H1 (cell line): Measurements from ENCODE around the gene MPDU1. TPM values are rescaled to one million over a fixed set of nuclear protein-coding genes. Genes with fewer than 3 reads are reported as not detected.

Source experiments
- CTCF ChIA-PET: fragments of 300-600 bp; sonication (Branson Sonifier 250); formaldehyde crosslinking; loops from one replicate; lab custom pipeline; 2021; ENCODE audit not compliant: partially characterized antibody; lab: Charles Lee
- POLR2A ChIA-PET: fragments of 300-600 bp; sonication (Branson Sonifier 250); formaldehyde crosslinking; loops from one replicate; lab custom pipeline; 2021; ENCODE audit warnings: inconsistent platforms; ENCODE audit not compliant: partially characterized antibody; lab: Charles Lee
- DNase-seq, 2 experiments: peaks; one replicate each; pipeline versions ENCODE4 v3.0.0 to v3.0.0-alpha.2; 2010 to 2022; ENCODE audit warnings: low spot score in 2 of 2, low read depth in 1 of 2, mixed read lengths in 1 of 2
- FAIRE-seq: peaks from 2 replicates; lab custom pipeline; 2011; peaks lifted over from hg19 to GRCh38; lab: Jason Lieb, UNC
- H2AFZ ChIP-seq: 2 replicates; pipeline ENCODE4 v1.8.1; 2012; ENCODE audit warnings: low read length, inconsistent platforms
- H2AK5ac ChIP-seq: 2 replicates; pipeline ENCODE4 v1.6.1; 2013; ENCODE audit warnings: low read depth, low read length
- H2BK120ac ChIP-seq: replicated peaks from 2 replicates; pipeline ENCODE3; 2013; ENCODE audit warnings: low read depth, low read length, inconsistent platforms
- H2BK12ac ChIP-seq: 2 replicates; pipeline ENCODE4 v1.6.1; 2013; ENCODE audit warnings: low read depth, low read length
- H2BK15ac ChIP-seq: 2 replicates; pipeline ENCODE4 v1.6.1; 2013; ENCODE audit warnings: low read length
- H2BK20ac ChIP-seq: 2 replicates; pipeline ENCODE4 v1.6.1; 2013; ENCODE audit warnings: low read length
- H2BK5ac ChIP-seq: 2 replicates; pipeline ENCODE4 v1.6.1; 2013; ENCODE audit warnings: low read depth, low read length
- H3K14ac ChIP-seq: 2 replicates; pipeline ENCODE4 v1.6.1; 2013; ENCODE audit warnings: inconsistent platforms; ENCODE audit not compliant: insufficient read length
- H3K18ac ChIP-seq: 2 replicates; pipeline ENCODE4 v1.6.1; 2013; ENCODE audit warnings: low read length; ENCODE audit errors: extremely low read depth
- H3K23ac ChIP-seq: 2 replicates; pipeline ENCODE4 v1.6.1; 2013; ENCODE audit warnings: inconsistent platforms; ENCODE audit not compliant: insufficient read length
- H3K23me2 ChIP-seq: 2 replicates; pipeline ENCODE4 v1.6.1; 2013; ENCODE audit warnings: low read depth, low read length
- H3K27ac ChIP-seq: 2 replicates; pipeline ENCODE4 v1.6.1; 2011; ENCODE audit warnings: low read depth, low read length, inconsistent platforms
- H3K27me3 ChIP-seq, 4 experiments: replicated peaks in 1 of 4; 1 replicate in 1 of 4; 2 replicates in 3 of 4; pipeline versions ENCODE4 v1.6.1 to v1.8.1; 2011 to 2013; ENCODE audit warnings: low read length in 3 of 4, mild to moderate bottlenecking in 3 of 4, inconsistent platforms in 2 of 4, mixed read lengths in 2 of 4, moderate library complexity in 1 of 4; ENCODE audit not compliant: control insufficient read depth in 3 of 4, insufficient read depth in 3 of 4; ENCODE audit errors: extremely low read depth in 1 of 4
- H3K36me3 ChIP-seq, 4 experiments: 2 replicates each; pipeline versions ENCODE4 v1.6.1 to v1.8.1; 2011 to 2013; ENCODE audit warnings: mild to moderate bottlenecking in 4 of 4, low read length in 3 of 4, moderate library complexity in 2 of 4, control low read depth in 1 of 4, inconsistent platforms in 1 of 4; ENCODE audit not compliant: insufficient read depth in 4 of 4, control insufficient read depth in 2 of 4
- H3K4ac ChIP-seq: replicated peaks from 2 replicates; pipeline ENCODE3; 2013; ENCODE audit warnings: low read length, low read depth, mixed read lengths, inconsistent platforms; ENCODE audit not compliant: insufficient read length
- H3K4me1 ChIP-seq, 4 experiments: replicated peaks in 1 of 4; 1 replicate in 1 of 4; 2 replicates in 3 of 4; pipeline versions ENCODE4 v1.6.1 to v1.8.1; 2011 to 2013; ENCODE audit warnings: low read length in 3 of 4, inconsistent platforms in 2 of 4, mixed read lengths in 1 of 4; ENCODE audit not compliant: insufficient read depth in 4 of 4, control insufficient read depth in 3 of 4
- H3K4me2 ChIP-seq, 2 experiments: 2 replicates each; pipeline versions ENCODE4 v1.6.1 to v1.8.1; 2011 to 2013; ENCODE audit warnings: low read depth in 2 of 2, low read length in 2 of 2, control low read depth in 1 of 2, inconsistent platforms in 1 of 2, mild to moderate bottlenecking in 1 of 2; ENCODE audit not compliant: insufficient read depth in 1 of 2
- H3K4me3 ChIP-seq, 4 experiments: fragments of 200-600, 300-600 bp in 1 of 4; sonication (generic), shearing (Covaris generic), sonication (Bioruptor Twin) in 1 of 4; 2 replicates each; pipeline versions ENCODE4 v1.5.1 to v1.8.1; 2011 to 2016; ENCODE audit warnings: low read length in 4 of 4, low read depth in 3 of 4, control low read depth in 2 of 4, inconsistent platforms in 2 of 4, mild to moderate bottlenecking in 2 of 4, mixed read lengths in 1 of 4, moderate library complexity in 1 of 4; ENCODE audit not compliant: insufficient read depth in 2 of 4; ENCODE audit errors: extremely low read depth in 1 of 4
- H3K56ac ChIP-seq: replicated peaks from 2 replicates; pipeline ENCODE3; 2013; ENCODE audit warnings: low read depth, mild to moderate bottlenecking, mixed read lengths, low read length, inconsistent platforms; ENCODE audit not compliant: insufficient read length
- H3K79me1 ChIP-seq: 2 replicates; pipeline ENCODE4 v1.6.1; 2013; ENCODE audit warnings: low read depth, low read length, control low read depth
- H3K79me2 ChIP-seq, 2 experiments: 2 replicates each; pipeline versions ENCODE4 v1.6.1 to v1.8.1; 2012 to 2013; ENCODE audit warnings: low read length in 2 of 2, mild to moderate bottlenecking in 2 of 2, inconsistent platforms in 1 of 2; ENCODE audit not compliant: insufficient read depth in 2 of 2, control insufficient read depth in 1 of 2
- H3K9ac ChIP-seq, 4 experiments: replicated peaks in 1 of 4; 1 replicate in 1 of 4; 2 replicates in 3 of 4; pipeline versions ENCODE4 v1.6.1 to v1.8.1; 2011 to 2013; ENCODE audit warnings: low read depth in 3 of 4, low read length in 3 of 4, control low read depth in 2 of 4, mild to moderate bottlenecking in 2 of 4, moderate library complexity in 2 of 4, inconsistent platforms in 1 of 4; ENCODE audit errors: extremely low read depth in 1 of 4
- H3K9me3 ChIP-seq, 2 experiments: 2 replicates each; pipeline versions ENCODE4 v1.6.1 to v1.8.1; 2012 to 2013; ENCODE audit warnings: mild to moderate bottlenecking in 2 of 2, moderate library complexity in 2 of 2, control low read depth in 1 of 2, inconsistent platforms in 1 of 2, low read depth in 1 of 2, low read length in 1 of 2, mixed read lengths in 1 of 2; ENCODE audit not compliant: insufficient read depth in 2 of 2
- H4K20me1 ChIP-seq, 2 experiments: replicated peaks in 1 of 2; 2 replicates each; pipeline versions ENCODE3 to v1.8.1; 2011 to 2013; ENCODE audit warnings: inconsistent platforms in 2 of 2, low read length in 2 of 2, mild to moderate bottlenecking in 1 of 2; ENCODE audit not compliant: insufficient read depth in 2 of 2, control insufficient read depth in 1 of 2
- H4K5ac ChIP-seq: 2 replicates; pipeline ENCODE4 v1.6.1; 2013; ENCODE audit warnings: low read length, low read depth, mixed read lengths, inconsistent platforms; ENCODE audit not compliant: insufficient read length
- H4K8ac ChIP-seq: 2 replicates; pipeline ENCODE4 v1.8.0; 2013; ENCODE audit warnings: mild to moderate bottlenecking, moderate library complexity, low read length, inconsistent platforms; ENCODE audit not compliant: insufficient read depth; ENCODE audit errors: extremely low read depth
- H4K91ac ChIP-seq: replicated peaks from 2 replicates; pipeline ENCODE3; 2013; ENCODE audit warnings: low read length, mixed read lengths, inconsistent platforms; ENCODE audit not compliant: insufficient read length
- CBX8 ChIP-seq: fragments of 300-800, 300-1000 bp; sonication (generic); IDR thresholded peaks from 2 replicates; pipeline ENCODE4 v1.7.1; 2016; ENCODE audit warnings: low read depth, low read length, borderline replicate concordance
- CHD2 ChIP-seq: IDR thresholded peaks from 2 replicates; pipeline ENCODE4 v1.6.1; 2012; ENCODE audit warnings: low read length, improper control_type of control experiment
- EP300 ChIP-seq, 2 experiments: IDR thresholded peaks; 1 replicate in 1 of 2; 2 replicates in 1 of 2; pipeline ENCODE4 v1.6.1; 2011 to 2012; ENCODE audit warnings: low read depth in 2 of 2, low read length in 2 of 2, mild to moderate bottlenecking in 2 of 2, borderline replicate concordance in 1 of 2, inconsistent platforms in 1 of 2, moderate library complexity in 1 of 2
- FOSL1 ChIP-seq: IDR thresholded peaks from 2 replicates; pipeline ENCODE4 v1.6.1; 2011; ENCODE audit warnings: mild to moderate bottlenecking, low read depth, low read length, moderate library complexity; ENCODE audit not compliant: insufficient read depth
- GABPA ChIP-seq: IDR thresholded peaks from 2 replicates; pipeline ENCODE4 v1.6.1; 2011; ENCODE audit warnings: mild to moderate bottlenecking, low read length, moderate library complexity, borderline replicate concordance; ENCODE audit not compliant: insufficient read depth
- KDM4A ChIP-seq: IDR thresholded peaks from one replicate; pipeline ENCODE4 v1.7.1; 2012; ENCODE audit warnings: low read depth, mild to moderate bottlenecking, moderate library complexity, low read length, inconsistent platforms; ENCODE audit not compliant: severe bottlenecking
- MAX ChIP-seq: IDR thresholded peaks from 2 replicates; pipeline ENCODE4 v1.6.1; 2012; ENCODE audit warnings: inconsistent platforms
- NANOG ChIP-seq: IDR thresholded peaks from 2 replicates; pipeline ENCODE4 v1.6.1; 2011; ENCODE audit warnings: low read length, low read depth, mild to moderate bottlenecking, inconsistent platforms; ENCODE audit not compliant: insufficient read depth, poor library complexity, severe bottlenecking
- NRF1 ChIP-seq: IDR thresholded peaks from 2 replicates; pipeline ENCODE4 v1.6.1; 2011; ENCODE audit warnings: mild to moderate bottlenecking, low read depth, low read length, improper control_type of control experiment
- SP1 ChIP-seq: IDR thresholded peaks from 2 replicates; pipeline ENCODE4 v1.6.1; 2011; ENCODE audit warnings: low read depth, low read length
- SP2 ChIP-seq: IDR thresholded peaks from 2 replicates; pipeline ENCODE4 v1.6.1; 2012; ENCODE audit warnings: mild to moderate bottlenecking, low read length, inconsistent platforms
- SP4 ChIP-seq: IDR thresholded peaks from 2 replicates; pipeline ENCODE4 v1.6.1; 2012; ENCODE audit warnings: low read length, inconsistent platforms
- TBP ChIP-seq: IDR thresholded peaks from 2 replicates; pipeline ENCODE4 v1.6.1; 2011; ENCODE audit warnings: low read depth, low read length, improper control_type of control experiment
- YY1 ChIP-seq: IDR thresholded peaks from 2 replicates; pipeline ENCODE4 v1.6.1; 2011; ENCODE audit warnings: low read depth, mild to moderate bottlenecking, low read length
- WGBS, 2 experiments: shearing (Covaris generic) in 1 of 2; methylation state at CpG; one replicate each; pipeline versions ENCODE4 v1.1.6 to v1.1.7; 2013 to 2015; ENCODE audit warnings: low lambda C conversion rate in 2 of 2, mixed read lengths in 2 of 2, inconsistent platforms in 1 of 2, low coverage in 1 of 2, missing lambda C conversion rate in 1 of 2; ENCODE audit not compliant: insufficient replicate concordance in 2 of 2, insufficient coverage in 1 of 2, insufficient read length in 1 of 2; ENCODE audit errors: extremely low coverage in 1 of 2, missing lambda C conversion rate in 1 of 2; 5-methylcytosine and 5-hydroxymethylcytosine counted together
- polyA plus RNA-seq, 7 experiments: library from polyadenylated mRNA; depleted of rRNA in 3 of 7; stranded (reverse) in 5 of 7; unstranded in 2 of 7; fragments of >200 nt in 5 of 7; fragments of 200-250 nt in 2 of 7; gene quantifications; 1 replicate in 5 of 7; 2 replicates in 1 of 7; 4 replicates in 1 of 7; pipeline versions ENCODE4 v1.2.1 to v1.2.3, GENCODE V29; 2011 to 2013; ENCODE audit warnings: missing spikeins in 2 of 7, mixed read lengths in 2 of 7
- total RNA-seq: library from RNA; stranded (reverse); fragmentation: NEBNext Ultra II Directional; extraction: Animal tissue kit (Norgen Biotek cat#: 25700); gene quantifications from 2 replicates; pipeline ENCODE4 v1.2.1, GENCODE V29; 2021

Gene MPDU1
- total and polyA plus RNA-seq, 2 of the 8 experiments (the other 6 are each of a cell fraction or from before 2014, with no cell fraction given): 63.2 to 142 TPM

- POLR2A ChIA-PET: interaction anchor here (0.7 to 1.0 kb wide), 2 partner anchors 16 to 57 kb away, joined by 3 to 4 read pairs; partner anchors contain the start of gene POLR2A
- FAIRE-seq: no peak
- Histone ChIP-seq H2BK20ac (no peak overlapping the region), H2BK5ac (no peak overlapping the region), H3K79me2 (no peaks in the 10 kb centered on the region), H2BK12ac (no peak overlapping the region), H3K27ac (no peak overlapping the region), H3K18ac (no peak overlapping the region), H3K56ac (no peak overlapping the region), H4K8ac (no peak overlapping the region), H3K9me3 (peaks cover 0 to 4% of the 10 kb centered on the region in 2 experiments; a peak in 1 of 4 replicates), H4K5ac (no peak overlapping the region), H2AFZ (no peak overlapping the region), H3K36me3 (no peaks in the 10 kb centered on the region), H3K27me3 (no peaks in the 10 kb centered on the region), H3K14ac (no peak overlapping the region), H3K4me2 (no peak overlapping the region), H4K91ac (no peak overlapping the region), H3K4me3 (no peak overlapping the region), H2BK120ac (no peak overlapping the region), H3K23me2 (no peaks in the 10 kb centered on the region), H4K20me1 (no peaks in the 10 kb centered on the region), H3K4me1 (no peaks in the 10 kb centered on the region), H3K79me1 (no peaks in the 10 kb centered on the region), H3K4ac (no peak overlapping the region), H2AK5ac (no peak overlapping the region), H3K9ac (no peak overlapping the region), H3K23ac (no peak overlapping the region), H2BK15ac (no peak overlapping the region)
- DNase-seq: no peak
- 91% methylated on average over 9 of the region's 9 CpGs; no CpG with 5 or more reads in 1 of the 2 experiments for WGBS, 2 experiments
- CTCF ChIA-PET: interaction anchor here (0.6 to 3.8 kb wide), 9 partner anchors 10 to 145 kb away, joined by 3 to 14 read pairs (median 3); partner anchors contain the start of gene SOX15
- TF ChIP-seq CBX8 (no peak), EP300 (IDR thresholded peaks at IDR 0.05; ENCODE audit: borderline replicate concordance in 1 of 2, low read depth in 2 of 2, low read length in 2 of 2) (no peak), YY1 (no peak), SP2 (no peak), TBP (no peak), MAX (no peak), NRF1 (no peak), CHD2 (no peak), KDM4A (no peak), FOSL1 (no peak), NANOG (no peak), GABPA (no peak), SP1 (no peak), SP4 (no peak)
Measured at GRCh38 chr17:7541074-7541621, 42.5 kb upstream of the MPDU1 start.
